K562 (cell line): ENCODE results near the gene RPL27A. TPM values are rescaled to one million over a fixed set of nuclear protein-coding genes. Genes with fewer than 3 reads are reported as not detected.

ENCODE experiments used
- ATAC-seq: fragments of 200-7000 bp; cut with Tn5 transposase; 3 replicates; pipeline ENCODE4 v1.9.1; 2020; ENCODE audit warnings: moderate library complexity
- BruUV-seq: library from RNA; stranded (reverse); fragments of 400-500 nt; replicated peaks from 2 replicates; lab custom pipeline; 2021; lab: Mats Ljungman, UMichigan
- CTCF ChIA-PET: fragments of 300-600 bp; formaldehyde crosslinking; extraction: SDS; loops from one replicate; lab custom pipeline; 2021; ENCODE audit warnings: low intra/inter-chr PET ratio; lab: Yijun Ruan, JAX
- POLR2A ChIA-PET: fragments of 300-600, 350-650 bp; sonication (Branson Sonifier 250); formaldehyde crosslinking; extraction: SDS; loops from one replicate; lab custom pipeline; 2021; ENCODE audit warnings: antibody characterized with exemption, inconsistent platforms; lab: Yijun Ruan, JAX
- DNase-seq, 4 experiments: peaks; one replicate each; pipeline versions ENCODE4 v3.0.0 to v3.0.0-alpha.2; 2011 to 2018; ENCODE audit warnings: low spot score in 3 of 4, mixed read lengths in 3 of 4; ENCODE audit errors: extremely low read depth in 1 of 4
- FAIRE-seq: peaks from 2 replicates; lab custom pipeline; 2011; peaks lifted over from hg19 to GRCh38; lab: Jason Lieb, UNC
- H2AFZ ChIP-seq: 2 replicates; pipeline ENCODE4 v1.6.0; 2011; ENCODE audit warnings: low read depth, low read length, control low read depth, inconsistent platforms
- H3K27ac ChIP-seq: fragments of 200-600 bp; 3 replicates; pipeline ENCODE4 v1.8.0; 2011; ENCODE audit warnings: low read depth, mild to moderate bottlenecking, control low read depth, inconsistent platforms, low read length, moderate library complexity, mixed read lengths; ENCODE audit errors: extremely low read depth
- H3K27me3 ChIP-seq, 2 experiments: fragments of 300-600 bp in 1 of 2; 2 replicates in 1 of 2; 3 replicates in 1 of 2; pipeline versions ENCODE4 v1.6.0 to v1.8.0; 2011; ENCODE audit warnings: inconsistent platforms in 2 of 2, low read length in 2 of 2, mild to moderate bottlenecking in 1 of 2, mixed read lengths in 1 of 2, moderate library complexity in 1 of 2; ENCODE audit not compliant: control insufficient read depth in 2 of 2, insufficient read depth in 2 of 2
- H3K36me3 ChIP-seq: fragments of 300-600 bp; 3 replicates; pipeline ENCODE4 v1.8.0; 2011; ENCODE audit warnings: mild to moderate bottlenecking, low read length, inconsistent platforms; ENCODE audit not compliant: control insufficient read depth, insufficient read depth
- H3K4me1 ChIP-seq, 2 experiments: fragments of 200-600 bp in 1 of 2; replicated peaks in 1 of 2; 2 replicates in 1 of 2; 3 replicates in 1 of 2; pipeline versions ENCODE4 v1.5.1 to v1.8.0; 2011; ENCODE audit warnings: inconsistent platforms in 2 of 2, low read length in 2 of 2, mild to moderate bottlenecking in 1 of 2, mixed read lengths in 1 of 2, moderate library complexity in 1 of 2; ENCODE audit not compliant: control insufficient read depth in 2 of 2, insufficient read depth in 2 of 2
- H3K4me2 ChIP-seq: 2 replicates; pipeline ENCODE4 v1.6.1; 2011; ENCODE audit warnings: low read length, control low read depth, inconsistent platforms, mixed read lengths; ENCODE audit not compliant: insufficient read depth
- H3K4me3 ChIP-seq: fragments of 200-600 bp; sonication (generic), shearing (Covaris generic); 2 replicates; pipeline ENCODE4 v1.5.1; 2016; ENCODE audit warnings: control low read depth, inconsistent platforms
- H3K79me2 ChIP-seq: fragments of 200-600 bp; 3 replicates; pipeline ENCODE4 v1.8.0; 2011; ENCODE audit warnings: low read length, inconsistent platforms; ENCODE audit not compliant: control insufficient read depth, insufficient read depth
- H3K9ac ChIP-seq, 2 experiments: 2 replicates each; pipeline versions ENCODE4 v1.6.0 to v1.6.1; 2011; ENCODE audit warnings: low read depth in 2 of 2, low read length in 2 of 2, control low read depth in 1 of 2, inconsistent platforms in 1 of 2, mild to moderate bottlenecking in 1 of 2, mixed read lengths in 1 of 2; ENCODE audit not compliant: insufficient read depth in 1 of 2
- H3K9me1 ChIP-seq: one replicate; pipeline ENCODE4 v1.6.0; 2011; ENCODE audit warnings: inconsistent platforms, mild to moderate bottlenecking, low read length, moderate library complexity; ENCODE audit not compliant: control insufficient read depth, insufficient read depth
- H3K9me3 ChIP-seq: replicated peaks from 2 replicates; pipeline ENCODE4 v1.5.1; 2011; ENCODE audit warnings: low read depth, low read length, inconsistent platforms; ENCODE audit not compliant: control insufficient read depth, insufficient read depth
- H4K20me1 ChIP-seq: replicated peaks from 2 replicates; pipeline ENCODE4 v1.6.1; 2011; ENCODE audit warnings: low read length, inconsistent platforms, mixed read lengths; ENCODE audit not compliant: control insufficient read depth, insufficient read depth
- BACH1 ChIP-seq: fragments of 200-800 bp; sonication (Bioruptor generic); IDR thresholded peaks from 2 replicates; pipeline ENCODE4 v1.6.1; 2016; ENCODE audit warnings: missing genetic modification characterization, missing compliant biosample characterization
- BRD9 ChIP-seq: fragments of 450-650 bp; IDR thresholded peaks from 2 replicates; pipeline ENCODE4 v1.6.1; 2018; ENCODE audit warnings: low read depth; ENCODE audit not compliant: partially characterized antibody
- EGR1 ChIP-seq: fragments of 450-650 bp; conservative IDR thresholded peaks from 2 replicates; pipeline ENCODE4 v1.6.1; 2017; ENCODE audit warnings: mild to moderate bottlenecking
- RFX7 ChIP-seq: fragments of 250-450 bp; sonication (Bioruptor Pico); IDR thresholded peaks from 2 replicates; pipeline ENCODE4 v1.5.1; 2021; ENCODE audit warnings: mild to moderate bottlenecking
- SUPT5H ChIP-seq: fragments of 450-650 bp; IDR thresholded peaks from 2 replicates; pipeline ENCODE4 v1.6.1; 2016
- ZNF12 ChIP-seq: sonication (generic); formaldehyde crosslinking; IDR thresholded peaks from 2 replicates; pipeline ENCODE4 v1.4.0; 2020; ENCODE audit warnings: mild to moderate bottlenecking, missing genetic modification reagents
- ZNF121 ChIP-seq: sonication (generic); formaldehyde crosslinking; conservative IDR thresholded peaks from 2 replicates; pipeline ENCODE4 v1.8.0; 2022; ENCODE audit warnings: missing genetic modification reagents
- WGBS: fragments of 100-300 bp; shearing (Covaris generic); methylation state at CpG from one replicate; pipeline ENCODE4 v1.1.6; 2016; ENCODE audit warnings: low coverage, mixed read lengths; ENCODE audit not compliant: insufficient coverage; ENCODE audit errors: missing lambda C conversion rate; 5-methylcytosine and 5-hydroxymethylcytosine counted together
- in situ Hi-C: fragments of 300-500 bp; cut with MboI; formaldehyde crosslinking; loops from 4 replicates; pipeline ENCODE4 v1.15.0; 2018; ENCODE audit warnings: inconsistent platforms, mixed read lengths
- intact Hi-C: fragments of 100-400 bp; cut with micrococcal nuclease; formaldehyde crosslinking; loops from 2 replicates; pipeline ENCODE4 v1.14.2; 2022
- polyA plus RNA-seq, 8 experiments: library from polyadenylated mRNA; depleted of rRNA in 4 of 8; stranded (reverse) in 5 of 8; unstranded in 3 of 8; fragments of >200 nt; fragmentation: Nextera tagmentation in 2 of 8; fragmentation: Illumina TruSeq in 1 of 8; extraction: Ambion mirVana in 2 of 8; extraction: Trizol in 1 of 8; gene quantifications; 2 replicates each; pipeline versions ENCODE4 v1.2.1 to v1.2.3, GENCODE V29; 2011 to 2014; ENCODE audit warnings: inconsistent platforms in 1 of 8, missing spikeins in 1 of 8
- total RNA-seq, 7 experiments: library from RNA; depleted of rRNA in 6 of 7; stranded (reverse); fragments of >200 nt in 6 of 7; fragmentation: Illumina TruSeq in 2 of 7; extraction: Trizol in 2 of 7; gene quantifications; 2 replicates each; pipeline versions ENCODE4 v1.2.1 to v1.2.3, GENCODE V29; 2011 to 2021; ENCODE audit warnings: low replicate concordance in 1 of 7
- TF ChIP-seq, protein P1 (sequence below): IDR thresholded peaks from 2 replicates; pipeline ENCODE4 v1.6.1; 2014; ENCODE audit warnings: antibody characterized with exemption

The RPL27A gene
- total and polyA plus RNA-seq, 9 of the 15 experiments (the other 6 are each of a cell fraction or from before 2014, with no cell fraction given): 790 to 4,241 (median 2,267) TPM

DNA sequence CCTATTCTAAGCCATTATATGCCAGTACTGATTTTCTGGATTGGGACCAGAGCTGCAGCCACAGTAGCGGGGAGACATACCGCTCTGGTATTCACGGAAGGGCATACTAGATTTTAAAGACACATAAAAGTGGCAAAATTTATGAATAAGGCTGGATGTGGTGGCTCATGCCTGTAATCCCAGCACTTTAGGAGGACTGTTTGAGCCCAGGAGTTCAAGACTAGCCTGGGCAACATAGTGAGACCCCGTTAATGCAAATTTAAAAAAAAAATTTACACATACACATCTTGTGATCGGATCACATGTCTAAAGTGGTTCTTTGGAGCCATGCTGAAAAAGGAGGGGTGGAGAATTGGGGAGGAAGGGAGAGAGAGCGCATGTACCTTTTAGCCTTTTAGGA is 9.0 kb downstream of the RPL27A start:
- FAIRE-seq: no peak
- ATAC-seq: no peak
- no peak overlapping the region for H3K4me2 ChIP-seq
- in situ Hi-C loops: no loop called here
- H4K20me1 ChIP-seq: no peaks in the 10 kb centered on the region
- TF ChIP-seq SUPT5H (peak; percentile 62), EGR1 (no peak), ZNF121 (CRISPR knock-in tag) (peak; percentile 67), ZNF12 (CRISPR knock-in tag) (no peak), BRD9 (no peak), BACH1 (tag) (no peak), RFX7 (CRISPR knock-in tag) (no peak)
- TF ChIP-seq, protein P1, sequence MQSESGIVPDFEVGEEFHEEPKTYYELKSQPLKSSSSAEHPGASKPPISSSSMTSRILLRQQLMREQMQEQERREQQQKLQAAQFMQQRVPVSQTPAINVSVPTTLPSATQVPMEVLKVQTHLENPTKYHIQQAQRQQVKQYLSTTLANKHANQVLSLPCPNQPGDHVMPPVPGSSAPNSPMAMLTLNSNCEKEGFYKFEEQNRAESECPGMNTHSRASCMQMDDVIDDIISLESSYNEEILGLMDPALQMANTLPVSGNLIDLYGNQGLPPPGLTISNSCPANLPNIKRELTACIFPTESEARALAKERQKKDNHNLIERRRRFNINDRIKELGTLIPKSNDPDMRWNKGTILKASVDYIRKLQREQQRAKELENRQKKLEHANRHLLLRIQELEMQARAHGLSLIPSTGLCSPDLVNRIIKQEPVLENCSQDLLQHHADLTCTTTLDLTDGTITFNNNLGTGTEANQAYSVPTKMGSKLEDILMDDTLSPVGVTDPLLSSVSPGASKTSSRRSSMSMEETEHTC: no peak
- TF ChIP-seq, all 486 proteins: peak for 2
- no TSS peak for BruUV-seq
- no peaks in the 10 kb centered on the region for H3K27me3 ChIP-seq
- H3K27ac ChIP-seq: no peak overlapping the region
- no peaks in the 10 kb centered on the region for H3K9me3 ChIP-seq
- peaks cover 7 to 10% of the 10 kb centered on the region in 2 experiments; a peak in 4 of 5 replicates for H3K4me1 ChIP-seq
- DNase-seq: no peak
- intact Hi-C loops: no loop called here
- no peak overlapping the region for H3K4me3 ChIP-seq
- POLR2A ChIA-PET: interaction anchor here (1.3 to 2.1 kb wide), 5 partner anchors 10 to 268 kb away, joined by 4 to 5 read pairs (median 5); partner anchors contain the start of genes RPL27A and TRIM66
- H3K36me3 ChIP-seq: peaks cover 73% of the 10 kb centered on the region
- H3K79me2 ChIP-seq: peaks cover 34% of the 10 kb centered on the region
- no peak overlapping the region for H3K9ac ChIP-seq
- H3K9me1 ChIP-seq: no peaks in the 10 kb centered on the region
- no peak overlapping the region for H2AFZ ChIP-seq
- 92% methylated on average over 6 of the region's 6 CpGs for WGBS
- CTCF ChIA-PET: no interaction called here
